ENCODE measurements around the gene KMT2D.

Gene KMT2D

GRCh38 chr12:49037111-49037946 is 23.3 kb downstream of the KMT2D start:
- no peak for DNase-seq (ENCODE audit: low read depth in 3 of 3)

- DNase-seq (ENCODE audit: low read depth in 3 of 3): no peak
Measured at GRCh38 chr12:49036029-49036428, 24.6 kb downstream of the KMT2D start.

- DNase-seq (ENCODE audit: low read depth in 3 of 3): no peak
Measured at GRCh38 chr12:49034286-49034622, 26.3 kb downstream of the KMT2D start.

GRCh38 chr12:49033611-49034285 is 26.8 kb downstream of the KMT2D start:
- no peak for DNase-seq (ENCODE audit: low read depth in 3 of 3)

GRCh38 chr12:49032679-49033447 is 27.7 kb downstream of the KMT2D start:
- DNase-seq (ENCODE audit: low read depth in 3 of 3): no peak

- no peak for DNase-seq (ENCODE audit: low read depth in 3 of 3)
Measured at GRCh38 chr12:49032276-49032675, 28.3 kb downstream of the KMT2D start.

GRCh38 chr12:49031573-49032161 is 28.9 kb downstream of the KMT2D start:
- no peak for DNase-seq (ENCODE audit: low read depth in 3 of 3)

- no peak for DNase-seq (ENCODE audit: low read depth in 3 of 3)
Measured at GRCh38 chr12:49030714-49031572, 29.7 kb downstream of the KMT2D start.

GRCh38 chr12:49030119-49030518 is 30.5 kb downstream of the KMT2D start:
- DNase-seq (ENCODE audit: low read depth in 3 of 3): no peak

GRCh38 chr12:49028666-49029275 is 31.8 kb downstream of the KMT2D start:
- no peak for DNase-seq (ENCODE audit: low read depth in 3 of 3)

GRCh38 chr12:49027846-49028555 is 32.6 kb downstream of the KMT2D start:
- DNase-seq (ENCODE audit: low read depth in 3 of 3): no peak

- DNase-seq (ENCODE audit: low read depth in 3 of 3): no peak
Measured at GRCh38 chr12:49026678-49027480, 33.7 kb downstream of the KMT2D start.

- no peak for DNase-seq (ENCODE audit: low read depth in 3 of 3)
Measured at GRCh38 chr12:49026101-49026500, 34.5 kb downstream of the KMT2D start.

- DNase-seq (ENCODE audit: low read depth in 3 of 3): no peak
Measured at GRCh38 chr12:49025463-49025862, 35.1 kb downstream of the KMT2D start.

- DNase-seq (ENCODE audit: low read depth in 3 of 3): no peak
Measured at GRCh38 chr12:49024543-49024942, 36.1 kb downstream of the KMT2D start.

GRCh38 chr12:49023812-49024211 is 36.8 kb downstream of the KMT2D start:
- no peak for DNase-seq (ENCODE audit: low read depth in 3 of 3)

- no peak for DNase-seq (ENCODE audit: low read depth in 3 of 3)
Measured at GRCh38 chr12:49022558-49023178, 37.9 kb downstream of the KMT2D start.

- no peak for DNase-seq (ENCODE audit: low read depth in 3 of 3)
Measured at GRCh38 chr12:49021292-49021915, 39.2 kb downstream of the KMT2D start.

Measured in stimulated activated CD4-positive, alpha-beta T cell treated with anti-CD3 and anti-CD28 coated beads, TNF-alpha, amount 100 ng/mL, for 48 hours (primary cell).